Transverse colon (tissue), 4 donors: ENCODE results near the gene CAPN1. TPM values are rescaled to one million over a fixed set of nuclear protein-coding genes. Genes with fewer than 3 reads are reported as not detected.

Experiments
- DNase-seq: peaks from one replicate; pipeline ENCODE4 v3.0.0-alpha.2; 2019
- H3K27ac ChIP-seq, 4 donors: fragments of 200-600 bp; sonication (generic); 2 replicates each; pipeline ENCODE4 v1.5.1; 2016 to 2018; ENCODE audit warnings: inconsistent platforms in 4 of 4
- H3K27me3 ChIP-seq: fragments of 200-600 bp; sonication (generic); 2 replicates; pipeline ENCODE4 v1.5.1; 2017; ENCODE audit warnings: inconsistent platforms
- H3K36me3 ChIP-seq, 4 donors: fragments of 200-600 bp; sonication (generic); 2 replicates each; pipeline ENCODE4 v1.5.1; 2017 to 2019; ENCODE audit warnings: inconsistent platforms in 4 of 4
- H3K4me1 ChIP-seq, 4 donors: fragments of 200-600 bp; sonication (generic); 2 replicates each; pipeline ENCODE4 v1.5.1; 2017 to 2020; ENCODE audit warnings: inconsistent platforms in 4 of 4
- H3K4me3 ChIP-seq, 4 donors: fragments of 200-600 bp; sonication (generic); 1 replicate in 1 of 4; 2 replicates in 3 of 4; pipeline versions ENCODE4 v1.5.1 to v1.6.1; 2017 to 2019; ENCODE audit warnings: inconsistent platforms in 4 of 4
- H3K9me3 ChIP-seq, 2 donors: fragments of 200-600 bp; sonication (generic); 2 replicates each; pipeline ENCODE4 v1.5.1; 2017 to 2019; ENCODE audit warnings: inconsistent platforms in 2 of 2
- EP300 ChIP-seq: sonication (generic); formaldehyde crosslinking; IDR thresholded peaks from one replicate; pipeline ENCODE4 v1.6.1; 2017; ENCODE audit warnings: antibody characterized with exemption, low read depth
- POLR2A ChIP-seq: fragments of 450-650 bp; IDR thresholded peaks from one replicate; pipeline ENCODE4 v1.6.1; 2016; ENCODE audit warnings: antibody characterized with exemption, mild to moderate bottlenecking, moderate library complexity
- POLR2AphosphoS5 ChIP-seq, 3 donors: sonication (generic); formaldehyde crosslinking; IDR thresholded peaks; one replicate each; pipeline ENCODE4 v1.6.1; 2016; ENCODE audit warnings: antibody characterized with exemption in 3 of 3
- WGBS, 2 donors: methylation state at CpG; one replicate each; pipeline ENCODE4 v1.1.5; 2018; ENCODE audit warnings: low coverage in 1 of 2; 5-methylcytosine and 5-hydroxymethylcytosine counted together
- in situ Hi-C, 4 donors: fragments of 200-750 bp; cut with MboI; loops; one replicate each; pipeline versions ENCODE4 v1.15.0 to v1.15.1; 2017; ENCODE audit warnings: low sequenced_read_pairs in 3 of 4, low pct_ligation_motif_present in 1 of 4, low pct_unique_long_range_greater_than_20kb in 1 of 4
- intact Hi-C: fragments of 100-400 bp; cut with DNase I; formaldehyde crosslinking; loops from one replicate; pipeline ENCODE4 v1.15.1; 2023; ENCODE audit warnings: low total_unique reads
- total RNA-seq, 4 donors: library from RNA; depleted of rRNA; stranded (reverse); fragments of >200 nt; gene quantifications; one replicate each; pipeline ENCODE4 v1.1.0, GENCODE V29; 2016
- TF ChIP-seq, protein P1 (sequence below), 5 experiments: fragments of 200-600 bp in 3 of 5; fragments of 450-650 bp in 2 of 5; sonication (generic) in 3 of 5; IDR thresholded peaks; 1 replicate in 2 of 5; 2 replicates in 3 of 5; pipeline ENCODE4 v1.5.1; 2016 to 2017; ENCODE audit warnings: antibody characterized with exemption in 5 of 5, inconsistent platforms in 3 of 5, mild to moderate bottlenecking in 2 of 5, moderate library complexity in 1 of 5

CAPN1 gene
- total RNA-seq, 4 donors from 2014 or later: 211 to 1,179 (median 376) TPM

DNA sequence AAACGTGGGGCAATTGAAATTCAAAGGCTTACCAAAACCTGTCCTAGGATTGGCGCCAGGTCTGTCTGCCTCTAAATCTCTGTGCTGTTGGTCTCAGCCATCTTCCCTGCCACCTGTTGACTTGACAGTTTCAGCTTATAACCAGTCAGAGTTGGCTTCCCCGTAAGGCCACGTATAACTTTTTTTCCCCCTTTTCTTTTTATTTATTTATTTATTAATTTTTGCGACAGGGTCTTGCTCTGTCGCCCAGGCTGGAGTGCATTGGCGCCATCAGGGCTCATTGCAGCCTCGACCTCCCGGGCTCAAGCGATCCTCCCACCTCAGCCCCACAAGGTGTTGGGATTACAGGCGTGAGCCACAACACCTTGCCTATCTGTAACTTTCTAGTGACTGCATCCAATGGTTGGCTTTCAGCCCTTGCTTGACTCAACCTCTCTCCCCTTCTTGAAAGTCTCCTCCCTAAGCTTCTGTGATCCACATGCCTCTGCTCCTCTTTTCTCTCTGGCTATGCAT lies 46.0 kb upstream of the CAPN1 start:
- intact Hi-C loops: no loop called here
- peak overlapping the region in 3 of 4 donors; percentile 73 to 82 (median 78) for H3K4me3 ChIP-seq
- DNase-seq: no peak
- no peaks in the 10 kb centered on the region for H3K9me3 ChIP-seq
- H3K27ac ChIP-seq: peak overlapping the region; percentile 94 to 97 (median 95)
- peaks cover 0 to 15% (median 7%) of the 10 kb centered on the region in 4 donors for H3K36me3 ChIP-seq
- TF ChIP-seq POLR2A: no peak
- TF ChIP-seq, protein P1, sequence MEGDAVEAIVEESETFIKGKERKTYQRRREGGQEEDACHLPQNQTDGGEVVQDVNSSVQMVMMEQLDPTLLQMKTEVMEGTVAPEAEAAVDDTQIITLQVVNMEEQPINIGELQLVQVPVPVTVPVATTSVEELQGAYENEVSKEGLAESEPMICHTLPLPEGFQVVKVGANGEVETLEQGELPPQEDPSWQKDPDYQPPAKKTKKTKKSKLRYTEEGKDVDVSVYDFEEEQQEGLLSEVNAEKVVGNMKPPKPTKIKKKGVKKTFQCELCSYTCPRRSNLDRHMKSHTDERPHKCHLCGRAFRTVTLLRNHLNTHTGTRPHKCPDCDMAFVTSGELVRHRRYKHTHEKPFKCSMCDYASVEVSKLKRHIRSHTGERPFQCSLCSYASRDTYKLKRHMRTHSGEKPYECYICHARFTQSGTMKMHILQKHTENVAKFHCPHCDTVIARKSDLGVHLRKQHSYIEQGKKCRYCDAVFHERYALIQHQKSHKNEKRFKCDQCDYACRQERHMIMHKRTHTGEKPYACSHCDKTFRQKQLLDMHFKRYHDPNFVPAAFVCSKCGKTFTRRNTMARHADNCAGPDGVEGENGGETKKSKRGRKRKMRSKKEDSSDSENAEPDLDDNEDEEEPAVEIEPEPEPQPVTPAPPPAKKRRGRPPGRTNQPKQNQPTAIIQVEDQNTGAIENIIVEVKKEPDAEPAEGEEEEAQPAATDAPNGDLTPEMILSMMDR (IDR thresholded peaks at IDR 0.05): no peak
- no peak for TF ChIP-seq POLR2AphosphoS5 (IDR thresholded peaks at IDR 0.05)
- TF ChIP-seq EP300: no peak
- WGBS, 2 donors: 16 to 52% methylated on average over 4 to 11 of the region's 11 CpGs
- in situ Hi-C loops: loop anchor here in 1 of 4 donors (10.0 kb wide), 1 partner anchor 49 kb away; the partner anchor contains the start of gene CAPN1
- H3K27me3 ChIP-seq: no peaks in the 10 kb centered on the region
- H3K4me1 ChIP-seq: peaks cover 17 to 39% (median 31%) of the 10 kb centered on the region in 4 donors

DNA sequence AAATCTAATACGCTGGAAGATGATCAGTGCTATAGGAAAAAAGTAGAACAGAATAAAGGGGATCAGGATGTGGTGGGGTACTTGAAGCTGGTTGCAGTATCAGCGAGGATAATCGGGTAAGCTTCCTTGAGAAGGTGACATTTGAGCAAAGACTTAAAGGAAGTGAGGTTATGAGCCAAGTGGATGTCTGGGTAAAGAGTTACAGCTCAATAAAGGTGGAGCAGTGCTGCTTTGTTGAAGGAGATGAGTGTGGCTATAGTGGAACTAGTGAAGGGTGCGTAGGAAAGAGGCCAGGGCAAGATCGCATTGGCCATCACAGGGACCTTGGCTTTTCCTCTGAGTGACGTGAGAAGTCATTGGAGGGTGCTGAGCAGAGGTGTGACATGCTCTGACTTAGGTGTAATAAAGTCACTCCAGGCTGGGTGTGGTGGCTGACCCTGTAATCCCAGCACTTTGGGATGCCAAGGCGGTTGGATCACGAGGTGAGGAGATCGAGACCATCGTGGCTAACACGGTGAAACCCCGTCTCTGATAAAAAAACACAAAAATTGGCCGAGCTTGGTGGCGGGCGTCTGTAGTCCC lies 45.1 kb upstream of the CAPN1 start:
- Histone ChIP-seq H3K27me3 (no peaks in the 10 kb centered on the region), H3K4me1 (peaks cover 17 to 39% (median 31%) of the 10 kb centered on the region in 4 donors), H3K27ac (peak overlapping the region; percentile 94 to 97 (median 95)), H3K4me3 (no peak overlapping the region), H3K36me3 (peaks cover 0 to 8% (median 2%) of the 10 kb centered on the region in 4 donors), H3K9me3 (no peaks in the 10 kb centered on the region)
- WGBS, 2 donors: 64 to 100% methylated on average over 1 to 15 of the region's 15 CpGs
- intact Hi-C loops: no loop called here
- DNase-seq: peak; percentile 63
- peak in 2 of 3 donors; percentile 63 to 70 for TF ChIP-seq POLR2AphosphoS5 (IDR thresholded peaks at IDR 0.05)
- no peak for TF ChIP-seq EP300
- TF ChIP-seq POLR2A: peak; percentile 55
- TF ChIP-seq, protein P1 (IDR thresholded peaks at IDR 0.05): no peak
- in situ Hi-C loops: loop anchor here in 1 of 4 donors (10.0 kb wide), 1 partner anchor 48 kb away; the partner anchor contains the start of gene CAPN1

DNA sequence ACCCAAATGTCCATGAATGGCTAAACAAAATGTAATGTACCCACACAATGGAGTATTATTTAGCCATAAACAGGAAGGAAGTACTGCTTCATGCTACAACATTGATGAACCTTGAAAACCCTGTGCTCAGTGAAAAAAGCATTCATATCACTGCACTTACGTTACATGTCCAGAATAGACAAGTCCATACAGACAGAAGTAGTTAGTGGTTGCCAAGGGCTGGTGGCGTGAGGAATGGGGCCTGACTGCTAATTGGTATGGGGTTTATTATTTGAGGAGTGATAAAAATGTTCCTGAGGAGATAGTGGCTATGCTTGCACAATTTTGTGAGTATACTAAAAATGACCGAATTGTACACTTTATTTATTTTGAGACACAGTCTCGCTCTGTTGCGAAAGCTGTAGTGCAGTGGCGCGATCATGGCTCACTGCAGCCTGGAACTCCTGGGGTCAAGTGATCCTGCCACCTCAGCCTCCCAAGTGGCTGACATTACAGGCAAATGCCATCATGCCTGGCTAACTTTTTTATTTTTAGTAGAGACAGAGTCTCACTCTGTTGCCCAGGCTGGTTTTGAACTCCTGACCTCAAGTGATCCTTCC lies 39.7 kb upstream of the CAPN1 start:
- Histone ChIP-seq H3K9me3 (no peaks in the 10 kb centered on the region), H3K4me1 (peaks cover 0 to 4% (median 0%) of the 10 kb centered on the region in 4 donors), H3K36me3 (no peaks in the 10 kb centered on the region), H3K27ac (no peak overlapping the region), H3K27me3 (no peaks in the 10 kb centered on the region), H3K4me3 (no peak overlapping the region)
- DNase-seq: no peak
- in situ Hi-C loops (no loop called here), intact Hi-C loops (no loop called here)
- WGBS, 2 donors: 79 to 96% methylated on average over 5 to 7 of the region's 7 CpGs
- no peak for TF ChIP-seq POLR2A
- TF ChIP-seq EP300: no peak
- TF ChIP-seq, protein P1 (IDR thresholded peaks at IDR 0.05): no peak
- TF ChIP-seq POLR2AphosphoS5 (IDR thresholded peaks at IDR 0.05): no peak

DNA sequence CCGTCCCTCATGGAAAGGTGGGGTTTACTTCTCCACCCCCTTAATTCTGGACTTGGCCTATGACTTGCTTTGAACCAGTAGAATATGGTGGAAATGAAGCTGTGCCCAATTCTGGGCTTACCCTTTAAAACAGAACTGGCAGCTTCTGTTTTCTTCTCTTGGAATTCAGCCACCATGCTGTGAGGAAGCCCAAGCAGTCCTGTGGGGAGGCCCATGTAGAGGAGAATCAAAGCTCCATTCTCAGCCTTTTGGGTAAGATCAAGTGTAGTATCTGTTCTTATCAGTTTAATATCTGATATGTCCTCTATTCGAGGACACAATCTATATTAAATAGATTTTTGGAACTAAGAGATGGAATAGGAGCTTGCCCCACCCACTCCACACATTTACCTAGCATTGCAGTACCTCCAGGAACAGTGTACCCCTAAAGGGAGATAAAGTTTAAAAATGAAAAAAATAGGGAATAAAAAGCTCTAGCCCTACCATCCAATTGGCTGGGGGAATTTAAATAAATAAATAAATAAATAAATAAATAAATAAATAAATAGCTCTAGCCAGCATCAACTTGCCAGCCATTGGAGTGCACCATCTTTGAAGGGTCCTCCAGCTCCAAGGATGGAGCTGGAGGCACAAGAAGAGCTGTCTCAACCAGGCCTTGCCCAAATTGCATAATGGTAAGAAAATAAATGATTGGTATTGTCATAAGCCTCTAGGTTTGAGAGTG lies 34.2 kb upstream of the CAPN1 start:
- Histone ChIP-seq H3K27ac (no peak overlapping the region), H3K9me3 (no peaks in the 10 kb centered on the region), H3K4me1 (peaks cover 8 to 15% (median 10%) of the 10 kb centered on the region in 4 donors), H3K36me3 (no peaks in the 10 kb centered on the region), H3K4me3 (no peak overlapping the region), H3K27me3 (no peaks in the 10 kb centered on the region)
- 73 to 80% methylated on average over 2 of the region's 2 CpGs for WGBS, 2 donors
- DNase-seq: no peak
- in situ Hi-C loops: no loop called here
- intact Hi-C loops: no loop called here
- TF ChIP-seq EP300 (no peak), POLR2AphosphoS5 (IDR thresholded peaks at IDR 0.05) (no peak), POLR2A (no peak)
- TF ChIP-seq, protein P1 (IDR thresholded peaks at IDR 0.05): no peak
